GM12878 (cell line): ENCODE results near the gene PRIM1. TPM values are rescaled to one million over a fixed set of nuclear protein-coding genes. Genes with fewer than 3 reads are reported as not detected.
A peak's percentile ranks its signal among the peaks of the same experiment; 100 is the strongest.

ENCODE experiments used
- ATAC-seq: fragments of 200-7000 bp; cut with Tn5 transposase; 3 replicates; pipeline ENCODE4 v1.9.1; 2020; ENCODE audit warnings: mild to moderate bottlenecking, moderate library complexity
- BruUV-seq: library from RNA; stranded (reverse); fragments of 400-500 nt; replicated peaks from 2 replicates; lab custom pipeline; 2021; lab: Mats Ljungman, UMichigan
- CTCF ChIA-PET: fragments of 300-600 bp; sonication (Branson Sonifier 250); formaldehyde crosslinking; extraction: SDS; loops from one replicate; lab custom pipeline; 2021; ENCODE audit warnings: inconsistent platforms; lab: Yijun Ruan, JAX
- POLR2A ChIA-PET: fragments of 350-600 bp; formaldehyde crosslinking; extraction: SDS; loops from one replicate; lab custom pipeline; 2021; ENCODE audit warnings: inconsistent platforms; lab: Charles Lee
- RAD21 ChIA-PET: fragments of 300-600 bp; sonication (Branson Sonifier 250); formaldehyde crosslinking; loops from one replicate; lab custom pipeline; 2023; ENCODE audit warnings: antibody characterized with exemption; ENCODE audit not compliant: unreplicated experiment; lab: Charles Lee
- SMC1A ChIA-PET: fragments of 300-600 bp; sonication (Branson Sonifier 250); formaldehyde crosslinking; loops from one replicate; lab custom pipeline; 2023; ENCODE audit not compliant: unreplicated experiment, uncharacterized antibody; lab: Charles Lee
- DNase-seq: peaks from one replicate; pipeline ENCODE4 v3.0.0-alpha.2; 2011; ENCODE audit warnings: low read depth, low spot score
- FAIRE-seq: peaks from 3 replicates; lab custom pipeline; 2011; peaks lifted over from hg19 to GRCh38; lab: Jason Lieb, UNC
- H2AFZ ChIP-seq: 2 replicates; pipeline ENCODE4 v1.6.0; 2011; ENCODE audit warnings: low read depth, low read length, control low read depth; ENCODE audit not compliant: control insufficient read depth
- H3K27ac ChIP-seq: 2 replicates; pipeline ENCODE4 v1.5.1; 2011; ENCODE audit warnings: control low read depth; ENCODE audit not compliant: control insufficient read depth, insufficient read depth
- H3K27me3 ChIP-seq, 2 experiments: replicated peaks in 1 of 2; 2 replicates each; pipeline versions ENCODE4 v1.6.0 to v1.6.1; 2011; ENCODE audit warnings: low read length in 1 of 2; ENCODE audit not compliant: control insufficient read depth in 2 of 2, insufficient read depth in 2 of 2
- H3K36me3 ChIP-seq, 2 experiments: 2 replicates each; pipeline ENCODE4 v1.5.1; 2011; ENCODE audit warnings: low read length in 1 of 2; ENCODE audit not compliant: control insufficient read depth in 2 of 2, insufficient read depth in 2 of 2
- H3K4me1 ChIP-seq: 2 replicates; pipeline ENCODE4 v1.6.1; 2011; ENCODE audit warnings: mild to moderate bottlenecking, low read length, moderate library complexity, mixed read lengths; ENCODE audit not compliant: control insufficient read depth, insufficient read depth
- H3K4me2 ChIP-seq: 2 replicates; pipeline ENCODE4 v1.6.0; 2011; ENCODE audit warnings: control low read depth; ENCODE audit not compliant: control insufficient read depth, insufficient read depth
- H3K4me3 ChIP-seq: fragments of 200-600 bp; sonication (generic); 2 replicates; pipeline ENCODE4 v1.5.1; 2016
- H3K79me2 ChIP-seq: 2 replicates; pipeline ENCODE4 v1.6.0; 2011; ENCODE audit warnings: low read length; ENCODE audit not compliant: control insufficient read depth, insufficient read depth
- H3K9ac ChIP-seq: 2 replicates; pipeline ENCODE4 v1.8.0; 2011; ENCODE audit warnings: low read length, control low read depth, mixed read lengths; ENCODE audit not compliant: control insufficient read depth, insufficient read depth
- H3K9me3 ChIP-seq: replicated peaks from 3 replicates; pipeline ENCODE4 v1.5.1; 2011; ENCODE audit warnings: mild to moderate bottlenecking, low read length; ENCODE audit not compliant: control insufficient read depth, insufficient read depth
- H4K20me1 ChIP-seq: 2 replicates; pipeline ENCODE4 v1.6.0; 2011; ENCODE audit not compliant: control insufficient read depth, insufficient read depth
- BACH1 ChIP-seq: fragments of 450-650 bp; IDR thresholded peaks from 2 replicates; pipeline ENCODE4 v1.6.1; 2017; ENCODE audit warnings: mild to moderate bottlenecking, borderline replicate concordance
- BMI1 ChIP-seq: fragments of 450-650 bp; IDR thresholded peaks from 2 replicates; pipeline ENCODE4 v1.6.1; 2016; ENCODE audit warnings: mild to moderate bottlenecking, moderate library complexity, borderline replicate concordance
- CEBPB ChIP-seq, 2 experiments: fragments of 150-350 bp in 1 of 2; IDR thresholded peaks; 2 replicates each; pipeline ENCODE4 v1.6.1; 2012 to 2014; ENCODE audit warnings: low read depth in 2 of 2, low read length in 2 of 2, borderline replicate concordance in 1 of 2, inconsistent platforms in 1 of 2
- FOXK2 ChIP-seq: fragments of 450-650 bp; IDR thresholded peaks from 2 replicates; pipeline ENCODE4 v1.6.1; 2017; ENCODE audit warnings: mild to moderate bottlenecking, moderate library complexity
- GATAD2B ChIP-seq: fragments of 450-650 bp; conservative IDR thresholded peaks from 2 replicates; pipeline ENCODE4 v1.6.1; 2017; ENCODE audit warnings: low read depth, mild to moderate bottlenecking, moderate library complexity
- HCFC1 ChIP-seq: fragments of 150-350 bp; IDR thresholded peaks from 2 replicates; pipeline ENCODE4 v1.6.1; 2014; ENCODE audit warnings: low read length
- HDAC2 ChIP-seq: fragments of 200-600 bp; sonication (generic); IDR thresholded peaks from 2 replicates; pipeline ENCODE4 v1.6.1; 2017
- MTA3 ChIP-seq: IDR thresholded peaks from 2 replicates; pipeline ENCODE4 v1.6.1; 2012; ENCODE audit warnings: low read length, inconsistent platforms, borderline replicate concordance
- NFYA ChIP-seq: IDR thresholded peaks from 2 replicates; pipeline ENCODE4 v1.6.1; 2011; ENCODE audit warnings: low read depth, mild to moderate bottlenecking, low read length, improper control_type of control experiment, borderline replicate concordance
- NR2C1 ChIP-seq: fragments of 450-650 bp; IDR thresholded peaks from 2 replicates; pipeline ENCODE4 v1.6.1; 2017; ENCODE audit warnings: antibody characterized with exemption, mild to moderate bottlenecking, moderate library complexity
- RCOR1 ChIP-seq: conservative IDR thresholded peaks from 2 replicates; pipeline ENCODE4 v1.6.1; 2012; ENCODE audit warnings: low read depth, low read length, improper control_type of control experiment
- SPI1 ChIP-seq: IDR thresholded peaks from 2 replicates; pipeline ENCODE4 v1.6.1; 2011; ENCODE audit warnings: low read depth, mild to moderate bottlenecking, low read length, moderate library complexity, borderline replicate concordance; ENCODE audit not compliant: insufficient read depth
- TCF12 ChIP-seq: IDR thresholded peaks from 2 replicates; pipeline ENCODE4 v1.6.1; 2011; ENCODE audit warnings: low read depth, mild to moderate bottlenecking, low read length
- WGBS: methylation state at CpG from one replicate; pipeline ENCODE4 v1.1.6; 2016; ENCODE audit warnings: low lambda C conversion rate; ENCODE audit not compliant: insufficient replicate concordance, insufficient coverage; ENCODE audit errors: missing lambda C conversion rate; 5-methylcytosine and 5-hydroxymethylcytosine counted together
- in situ Hi-C: fragments of 300-500 bp; cut with MboI; formaldehyde crosslinking; loops from 9 replicates; pipeline ENCODE4 v1.14.3; 2018; ENCODE audit warnings: mixed read lengths
- intact Hi-C: fragments of 100-400 bp; cut with micrococcal nuclease; formaldehyde crosslinking; loops from one replicate; pipeline ENCODE4 v1.14.2; 2022; ENCODE audit not compliant: unreplicated experiment
- polyA plus RNA-seq, 11 experiments: library from polyadenylated mRNA; depleted of rRNA in 4 of 11; unstranded in 6 of 11; stranded (reverse) in 5 of 11; fragments of >200 nt; fragmentation: Nextera tagmentation in 4 of 11; fragmentation: Illumina TruSeq in 1 of 11; extraction: Ambion mirVana in 4 of 11; extraction: Trizol in 1 of 11; gene quantifications; 1 replicate in 1 of 11; 2 replicates in 10 of 11; pipeline versions ENCODE4 v1.2.1 to v1.2.3, GENCODE V29; 2011 to 2016; ENCODE audit warnings: inconsistent platforms in 2 of 11, missing spikeins in 2 of 11, low read depth in 1 of 11
- total RNA-seq, 4 experiments: library from RNA; depleted of rRNA in 3 of 4; stranded (reverse); fragments of >200 nt in 3 of 4; fragmentation: Illumina TruSeq in 1 of 4; extraction: Trizol in 1 of 4; gene quantifications; 2 replicates each; pipeline versions ENCODE4 v1.2.1 to v1.2.3, GENCODE V29; 2013 to 2021
- TF ChIP-seq, protein P1 (sequence below): IDR thresholded peaks from 2 replicates; pipeline ENCODE4 v1.6.1; 2011; ENCODE audit warnings: mild to moderate bottlenecking, low read depth, low read length, moderate library complexity; ENCODE audit not compliant: insufficient replicate concordance
- TF ChIP-seq, protein P2 (sequence below): IDR thresholded peaks from 2 replicates; pipeline ENCODE4 v1.6.1; 2012; ENCODE audit warnings: low read depth, low read length, improper control_type of control experiment
- TF ChIP-seq, protein P3 (sequence below): IDR thresholded peaks from 2 replicates; pipeline ENCODE4 v1.6.1; 2012; ENCODE audit warnings: improper control_type of control experiment, low read depth, low read length; ENCODE audit not compliant: insufficient replicate concordance

Gene PRIM1
- total and polyA plus RNA-seq, 10 of the 15 experiments (the other 5 are each of a cell fraction or from before 2014, with no cell fraction given), result 27.1 to 70.6 (median 55.7) TPM

GRCh38 chr12:56687223-56688128 lies 64.6 kb downstream of the PRIM1 start:
- peak overlapping the region; percentile 90 for H3K4me3 ChIP-seq
- TF ChIP-seq FOXK2 (no peak), CEBPB (IDR thresholded peaks at IDR 0.05; ENCODE audit: borderline replicate concordance in 1 of 2, low read depth in 2 of 2, low read length in 2 of 2) (no peak), TCF12 (no peak), GATAD2B (peak; percentile 64; the same call in 1 of the 2 replicates), HDAC2 (no peak), BACH1 (no peak), RCOR1 (no peak), NFYA (no peak), SPI1 (no peak), NR2C1 (no peak), BMI1 (no peak), MTA3 (no peak), HCFC1 (no peak)
- TF ChIP-seq, protein P1, sequence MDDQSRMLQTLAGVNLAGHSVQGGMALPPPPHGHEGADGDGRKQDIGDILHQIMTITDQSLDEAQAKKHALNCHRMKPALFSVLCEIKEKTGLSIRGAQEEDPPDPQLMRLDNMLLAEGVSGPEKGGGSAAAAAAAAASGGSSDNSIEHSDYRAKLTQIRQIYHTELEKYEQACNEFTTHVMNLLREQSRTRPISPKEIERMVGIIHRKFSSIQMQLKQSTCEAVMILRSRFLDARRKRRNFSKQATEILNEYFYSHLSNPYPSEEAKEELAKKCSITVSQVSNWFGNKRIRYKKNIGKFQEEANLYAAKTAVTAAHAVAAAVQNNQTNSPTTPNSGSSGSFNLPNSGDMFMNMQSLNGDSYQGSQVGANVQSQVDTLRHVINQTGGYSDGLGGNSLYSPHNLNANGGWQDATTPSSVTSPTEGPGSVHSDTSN, result no peak
- TF ChIP-seq, protein P2, sequence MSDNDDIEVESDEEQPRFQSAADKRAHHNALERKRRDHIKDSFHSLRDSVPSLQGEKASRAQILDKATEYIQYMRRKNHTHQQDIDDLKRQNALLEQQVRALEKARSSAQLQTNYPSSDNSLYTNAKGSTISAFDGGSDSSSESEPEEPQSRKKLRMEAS, result 0 out of 2 replicates have a peak, but pooled peaks have one; percentile 72
- TF ChIP-seq, protein P3, sequence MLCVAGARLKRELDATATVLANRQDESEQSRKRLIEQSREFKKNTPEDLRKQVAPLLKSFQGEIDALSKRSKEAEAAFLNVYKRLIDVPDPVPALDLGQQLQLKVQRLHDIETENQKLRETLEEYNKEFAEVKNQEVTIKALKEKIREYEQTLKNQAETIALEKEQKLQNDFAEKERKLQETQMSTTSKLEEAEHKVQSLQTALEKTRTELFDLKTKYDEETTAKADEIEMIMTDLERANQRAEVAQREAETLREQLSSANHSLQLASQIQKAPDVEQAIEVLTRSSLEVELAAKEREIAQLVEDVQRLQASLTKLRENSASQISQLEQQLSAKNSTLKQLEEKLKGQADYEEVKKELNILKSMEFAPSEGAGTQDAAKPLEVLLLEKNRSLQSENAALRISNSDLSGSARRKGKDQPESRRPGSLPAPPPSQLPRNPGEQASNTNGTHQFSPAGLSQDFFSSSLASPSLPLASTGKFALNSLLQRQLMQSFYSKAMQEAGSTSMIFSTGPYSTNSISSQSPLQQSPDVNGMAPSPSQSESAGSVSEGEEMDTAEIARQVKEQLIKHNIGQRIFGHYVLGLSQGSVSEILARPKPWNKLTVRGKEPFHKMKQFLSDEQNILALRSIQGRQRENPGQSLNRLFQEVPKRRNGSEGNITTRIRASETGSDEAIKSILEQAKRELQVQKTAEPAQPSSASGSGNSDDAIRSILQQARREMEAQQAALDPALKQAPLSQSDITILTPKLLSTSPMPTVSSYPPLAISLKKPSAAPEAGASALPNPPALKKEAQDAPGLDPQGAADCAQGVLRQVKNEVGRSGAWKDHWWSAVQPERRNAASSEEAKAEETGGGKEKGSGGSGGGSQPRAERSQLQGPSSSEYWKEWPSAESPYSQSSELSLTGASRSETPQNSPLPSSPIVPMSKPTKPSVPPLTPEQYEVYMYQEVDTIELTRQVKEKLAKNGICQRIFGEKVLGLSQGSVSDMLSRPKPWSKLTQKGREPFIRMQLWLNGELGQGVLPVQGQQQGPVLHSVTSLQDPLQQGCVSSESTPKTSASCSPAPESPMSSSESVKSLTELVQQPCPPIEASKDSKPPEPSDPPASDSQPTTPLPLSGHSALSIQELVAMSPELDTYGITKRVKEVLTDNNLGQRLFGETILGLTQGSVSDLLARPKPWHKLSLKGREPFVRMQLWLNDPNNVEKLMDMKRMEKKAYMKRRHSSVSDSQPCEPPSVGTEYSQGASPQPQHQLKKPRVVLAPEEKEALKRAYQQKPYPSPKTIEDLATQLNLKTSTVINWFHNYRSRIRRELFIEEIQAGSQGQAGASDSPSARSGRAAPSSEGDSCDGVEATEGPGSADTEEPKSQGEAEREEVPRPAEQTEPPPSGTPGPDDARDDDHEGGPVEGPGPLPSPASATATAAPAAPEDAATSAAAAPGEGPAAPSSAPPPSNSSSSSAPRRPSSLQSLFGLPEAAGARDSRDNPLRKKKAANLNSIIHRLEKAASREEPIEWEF, result no peak

More at GRCh38 chr12:56687223-56688128, 64.6 kb downstream of the PRIM1 start:
- 0 out of 2 replicates have a peak, but pooled peaks cover under 1% of the 10 kb centered on the region for H4K20me1 ChIP-seq
- peak; percentile 80 for FAIRE-seq
- H3K9ac ChIP-seq, result peak overlapping the region; percentile 100
- intact Hi-C loops (loop anchor here (1.0 to 5.0 kb wide), 6 partner anchors 38 to 570 kb away; partner anchors contain the start of genes NAB2, NACA, PRIM1 and RPL41), in situ Hi-C loops (no loop called here)
- no peak for DNase-seq
- H3K9me3 ChIP-seq, result no peaks in the 10 kb centered on the region
- H3K79me2 ChIP-seq, result peaks cover 61% of the 10 kb centered on the region
- H3K27ac ChIP-seq, result peak overlapping the region; percentile 99
- POLR2A ChIA-PET, result interaction anchor here (0.7 to 8.8 kb wide), 13 partner anchors 10 to 64 kb away, joined by 3 to 155 read pairs (median 7); partner anchors contain the start of genes ATP5F1B, BAZ2A, NACA and PRIM1
- H3K36me3 ChIP-seq, result no peaks in the 10 kb centered on the region; a peak in 1 of 4 replicates
- H3K4me2 ChIP-seq, result peak overlapping the region; percentile 69
- RAD21 ChIA-PET, result interaction anchor here (0.8 to 9.0 kb wide), 6 partner anchors 29 to 424 kb away, joined by 3 to 176 read pairs (median 7); partner anchors contain the start of genes ATP5F1B, BAZ2A, NACA and STAT6
- H3K4me1 ChIP-seq, result peaks cover under 1% of the 10 kb centered on the region
- CTCF ChIA-PET, result interaction anchor here (1.3 to 6.1 kb wide), 3 partner anchors 51 to 424 kb away, joined by 4 to 58 read pairs (median 4); partner anchors contain the start of gene STAT6
- H2AFZ ChIP-seq, result peak overlapping the region; percentile 37
- BruUV-seq, result TSS peak; percentile 71
- SMC1A ChIA-PET, result interaction anchor here (1.0 to 2.9 kb wide), 5 partner anchors 25 to 62 kb away, joined by 3 to 18 read pairs (median 5); partner anchors contain the start of gene NACA
- ATAC-seq, result peak; percentile 32
- WGBS, result 1% methylated on average over 62 of the region's 62 CpGs
- no peaks in the 10 kb centered on the region for H3K27me3 ChIP-seq
